ENCODE results near the gene TMPRSS4. TPM values are rescaled to one million over a fixed set of nuclear protein-coding genes. Genes with fewer than 3 reads are reported as not detected.

TMPRSS4 gene
- total RNA-seq, 1 experiment from 2014 or later = not detected

- ATAC-seq (no peak), DNase-seq (ENCODE audit: low read depth, low spot score) (no peak)
- Histone ChIP-seq H3K27ac (ENCODE audit: low read length) (no peak overlapping the region), H3K9me3 (ENCODE audit: control insufficient read depth, insufficient read depth, low read depth, low read length) (no peaks in the 10 kb centered on the region), H3K4me3 (ENCODE audit: low read depth in 2 of 2, low read length in 2 of 2) (no peak overlapping the region), H3K36me3 (ENCODE audit: control insufficient read depth, insufficient read depth, low read length) (no peaks in the 10 kb centered on the region), H3K27me3 (ENCODE audit: control insufficient read depth, insufficient read depth, low read length) (peaks cover 29% of the 10 kb centered on the region), H3K4me1 (ENCODE audit: control insufficient read depth, insufficient read depth, low read length) (no peaks in the 10 kb centered on the region; the same call in 1 of the 2 replicates)
- intact Hi-C loops (cut with micrococcal nuclease; ENCODE audit: unreplicated experiment) (no loop called here), in situ Hi-C loops (cut with HindIII; ENCODE audit: low pct_unique_long_range_greater_than_20kb, low sequenced_read_pairs) (no loop called here)
- BruUV-seq (replicated peaks) = no TSS peak
- TF ChIP-seq TCF7L2 (IDR thresholded peaks at IDR 0.05; ENCODE audit: low read depth, low read length) = no peak
- no peak for TF ChIP-seq CTCF (IDR thresholded peaks at IDR 0.05)
- TF ChIP-seq POLR2AphosphoS5 (IDR thresholded peaks at IDR 0.05; ENCODE audit: low read depth, low read length) = no peak
- no peak for TF ChIP-seq REST (IDR thresholded peaks at IDR 0.05; ENCODE audit: insufficient read depth in 1 of 2, low read depth in 2 of 2, low read length in 1 of 2)
- no peak for TF ChIP-seq SIN3A (IDR thresholded peaks at IDR 0.05; ENCODE audit: borderline replicate concordance, insufficient read depth, low read depth, low read length)
- ChIA-PET CTCF (no interaction called here), POLR2A (no interaction called here)
Observed at GRCh38 chr11:118147502-118147901, 70.6 kb downstream of the TMPRSS4 start.

DNA sequence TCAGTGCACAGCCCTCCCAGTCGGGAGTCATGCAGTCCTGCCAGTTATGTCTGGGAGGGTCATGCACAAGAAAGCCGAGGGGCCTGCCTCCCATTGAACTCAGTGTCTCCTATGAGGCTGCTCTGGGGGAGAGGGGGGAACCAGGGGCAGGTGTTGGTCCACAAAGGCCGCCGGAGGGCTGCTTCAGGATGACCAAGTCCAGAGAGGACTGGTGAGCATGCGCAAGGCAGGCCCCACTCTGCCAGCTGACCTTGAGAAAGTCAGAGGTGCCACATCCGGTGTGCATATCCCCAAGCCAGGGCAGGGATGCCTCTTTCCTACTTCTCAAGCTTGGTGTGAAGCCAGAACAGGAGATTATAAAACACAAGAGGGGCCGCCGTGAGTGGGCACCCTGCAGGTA, 71.4 kb downstream of the TMPRSS4 start:
- ChIA-PET CTCF (interaction anchor here (0.6 to 1.0 kb wide), 3 partner anchors 33 to 310 kb away, joined by 3 to 4 read pairs (median 3); no protein-coding TSS in a partner anchor), POLR2A (no interaction called here)
- H3K27me3 ChIP-seq (ENCODE audit: control insufficient read depth, insufficient read depth, low read length) = peaks cover 24% of the 10 kb centered on the region
- no peak for DNase-seq (ENCODE audit: low read depth, low spot score)
- no peaks in the 10 kb centered on the region for H3K36me3 ChIP-seq (ENCODE audit: control insufficient read depth, insufficient read depth, low read length)
- TF ChIP-seq SIN3A (IDR thresholded peaks at IDR 0.05; ENCODE audit: borderline replicate concordance, insufficient read depth, low read depth, low read length) = no peak
- no peak for TF ChIP-seq TCF7L2 (IDR thresholded peaks at IDR 0.05; ENCODE audit: low read depth, low read length)
- TF ChIP-seq CTCF (IDR thresholded peaks at IDR 0.05) = no peak
- TF ChIP-seq REST (IDR thresholded peaks at IDR 0.05; ENCODE audit: insufficient read depth in 1 of 2, low read depth in 2 of 2, low read length in 1 of 2) = no peak
- TF ChIP-seq POLR2AphosphoS5 (IDR thresholded peaks at IDR 0.05; ENCODE audit: low read depth, low read length) = no peak
- no peaks in the 10 kb centered on the region for H3K9me3 ChIP-seq (ENCODE audit: control insufficient read depth, insufficient read depth, low read depth, low read length)
- no peak overlapping the region for H3K27ac ChIP-seq (ENCODE audit: low read length)
- ATAC-seq = no peak
- H3K4me3 ChIP-seq (ENCODE audit: low read depth in 2 of 2, low read length in 2 of 2) = no peak overlapping the region
- intact Hi-C loops (cut with micrococcal nuclease; ENCODE audit: unreplicated experiment) (loop anchor here (2.0 kb wide), 1 partner anchor 23 kb away; no protein-coding TSS in a partner anchor), in situ Hi-C loops (cut with HindIII; ENCODE audit: low pct_unique_long_range_greater_than_20kb, low sequenced_read_pairs) (no loop called here)
- BruUV-seq (replicated peaks) = no TSS peak
- H3K4me1 ChIP-seq (ENCODE audit: control insufficient read depth, insufficient read depth, low read length) = no peaks in the 10 kb centered on the region; the same call in 1 of the 2 replicates

Data from Panc1 (cell line).